KMS-11 (cell line): ENCODE results near the gene STK32B.

Source experiments
- H2AFZ ChIP-seq: fragments of 200-600 bp; sonication (generic); 2 replicates; pipeline ENCODE4 v1.6.1; 2016; ENCODE audit warnings: antibody characterized with exemption, mixed run types, low read depth
- H3K27ac ChIP-seq: fragments of 200-600 bp; sonication (generic); 2 replicates; pipeline ENCODE4 v1.6.1; 2016; ENCODE audit warnings: mild to moderate bottlenecking, mixed run types
- H3K27me3 ChIP-seq: fragments of 200-600 bp; sonication (generic); 2 replicates; pipeline ENCODE4 v1.6.1; 2017; ENCODE audit warnings: mild to moderate bottlenecking, low read depth, mixed run types, moderate library complexity; ENCODE audit not compliant: insufficient read depth
- H3K36me3 ChIP-seq: fragments of 200-600 bp; sonication (generic); 2 replicates; pipeline ENCODE4 v1.6.1; 2017; ENCODE audit warnings: mild to moderate bottlenecking, mixed run types; ENCODE audit not compliant: insufficient read depth
- H3K4me1 ChIP-seq: fragments of 200-600 bp; sonication (generic); 2 replicates; pipeline ENCODE4 v1.6.1; 2016; ENCODE audit warnings: mild to moderate bottlenecking, low read depth, mixed run types; ENCODE audit not compliant: poor library complexity, severe bottlenecking
- H3K4me2 ChIP-seq: fragments of 200-600 bp; sonication (generic); 2 replicates; pipeline ENCODE4 v1.7.0; 2016; ENCODE audit warnings: mild to moderate bottlenecking, mixed run types
- H3K4me3 ChIP-seq: fragments of 200-600 bp; sonication (generic); IDR thresholded peaks from 2 replicates; pipeline ENCODE4 v1.6.1; 2017; ENCODE audit warnings: low read depth, low read length, mixed read lengths; ENCODE audit not compliant: insufficient read depth
- H3K79me2 ChIP-seq: fragments of 200-600 bp; sonication (generic); 2 replicates; pipeline ENCODE4 v1.6.1; 2016; ENCODE audit warnings: low read depth, mixed run types; ENCODE audit not compliant: insufficient read depth
- H3K9ac ChIP-seq: fragments of 200-600 bp; sonication (generic); 2 replicates; pipeline ENCODE4 v1.6.1; 2016; ENCODE audit warnings: mild to moderate bottlenecking, mixed run types
- H4K20me1 ChIP-seq: fragments of 200-600 bp; sonication (generic); 2 replicates; pipeline ENCODE4 v1.6.1; 2016; ENCODE audit warnings: mild to moderate bottlenecking, mixed run types; ENCODE audit not compliant: insufficient read depth
- CTCF ChIP-seq: fragments of 200-600 bp; sonication (generic); conservative IDR thresholded peaks from 2 replicates; pipeline ENCODE4 v1.6.1; 2017; ENCODE audit warnings: low read depth, mild to moderate bottlenecking, antibody characterized with exemption, low read length, moderate library complexity, mixed read lengths

Gene STK32B

GRCh38 chr4:5009796-5010195 is 41.5 kb upstream of the STK32B start:
- H4K20me1 ChIP-seq: no peaks in the 10 kb centered on the region
- H3K4me1 ChIP-seq: peaks cover 8% of the 10 kb centered on the region
- no peaks in the 10 kb centered on the region for H3K27me3 ChIP-seq

GRCh38 chr4:5010984-5011383 is 40.3 kb upstream of the STK32B start:
- H3K4me3 ChIP-seq: no peak overlapping the region
- no peaks in the 10 kb centered on the region for H3K36me3 ChIP-seq
- no peak overlapping the region for H3K27ac ChIP-seq
- H3K79me2 ChIP-seq: no peaks in the 10 kb centered on the region
- no peak overlapping the region for H2AFZ ChIP-seq
- no peaks in the 10 kb centered on the region for H3K27me3 ChIP-seq
- peaks cover 8% of the 10 kb centered on the region for H3K4me1 ChIP-seq
- no peak for TF ChIP-seq CTCF
- no peak overlapping the region for H3K9ac ChIP-seq
- no peak overlapping the region for H3K4me2 ChIP-seq
- H4K20me1 ChIP-seq: no peaks in the 10 kb centered on the region

More at GRCh38 chr4:5009796-5010195, 41.5 kb upstream of the STK32B start:
- TF ChIP-seq CTCF: no peak
- no peak overlapping the region for H3K27ac ChIP-seq
- H2AFZ ChIP-seq: no peak overlapping the region
- H3K4me3 ChIP-seq: no peak overlapping the region
- no peak overlapping the region for H3K9ac ChIP-seq
- no peaks in the 10 kb centered on the region for H3K36me3 ChIP-seq
- no peak overlapping the region for H3K4me2 ChIP-seq
- H3K79me2 ChIP-seq: no peaks in the 10 kb centered on the region

- Histone ChIP-seq H3K4me2 (no peak overlapping the region), H2AFZ (no peak overlapping the region), H3K4me1 (peaks cover 8% of the 10 kb centered on the region), H3K9ac (no peak overlapping the region), H3K79me2 (no peaks in the 10 kb centered on the region), H4K20me1 (no peaks in the 10 kb centered on the region), H3K27ac (no peak overlapping the region), H3K4me3 (no peak overlapping the region), H3K36me3 (no peaks in the 10 kb centered on the region), H3K27me3 (no peaks in the 10 kb centered on the region)
- no peak for TF ChIP-seq CTCF
Measured at GRCh38 chr4:5012244-5012898, 38.9 kb upstream of the STK32B start.

GRCh38 chr4:5012958-5013357 is 38.3 kb upstream of the STK32B start:
- no peak overlapping the region for H2AFZ ChIP-seq
- H3K27ac ChIP-seq: no peak overlapping the region
- TF ChIP-seq CTCF: no peak
- no peaks in the 10 kb centered on the region for H4K20me1 ChIP-seq
- no peak overlapping the region for H3K9ac ChIP-seq
- no peaks in the 10 kb centered on the region for H3K27me3 ChIP-seq
- no peaks in the 10 kb centered on the region for H3K79me2 ChIP-seq
- no peak overlapping the region for H3K4me3 ChIP-seq
- peaks cover 8% of the 10 kb centered on the region for H3K4me1 ChIP-seq
- no peak overlapping the region for H3K4me2 ChIP-seq
- H3K36me3 ChIP-seq: no peaks in the 10 kb centered on the region
